Renal pelvis (tissue), 4 donors: ENCODE measurements around the gene TIPIN. TPM values are rescaled to one million over a fixed set of nuclear protein-coding genes. Genes with fewer than 3 reads are reported as not detected.
A peak's percentile ranks its signal among the peaks of the same experiment; 100 is the strongest.
"Not testable (repeated sequence)": the region's sequence is repeated elsewhere in the genome, so short reads cannot be mapped to it uniquely, and the experiment has no call there.

Experiments used
- DNase-seq: peaks from one replicate; pipeline ENCODE4 v3.0.0-alpha.2; 2013
- polyA plus RNA-seq, 3 donors: library from polyadenylated mRNA; unstranded; fragments of 120-200 nt; gene quantifications; one replicate each; pipeline ENCODE4 v1.2.1, GENCODE V29; 2013; ENCODE audit not compliant: insufficient read length in 3 of 3

Gene TIPIN
- polyA plus RNA-seq, 3 donors = 16.0 to 20.7 (median 17.4) TPM

GRCh38 chr15:66387163-66388042 is 30.9 kb upstream of the TIPIN start:
- DNase-seq = peak; percentile 35

GRCh38 chr15:66386204-66387123 is 30.0 kb upstream of the TIPIN start, which contains the start of gene MAP2K1:
Gene MAP2K1, plus strand, starts transcription at chr15:66386912. Its CDS starts 436 bp downstream, at chr15:66387348.
- DNase-seq = peak; percentile 96

GRCh38 chr15:66381376-66381775 is 24.9 kb upstream of the TIPIN start:
- DNase-seq = not testable (repeated sequence)

GRCh38 chr15:66378814-66379430 is 22.4 kb upstream of the TIPIN start:
- DNase-seq = no peak

GRCh38 chr15:66374179-66374578 is 17.7 kb upstream of the TIPIN start:
- DNase-seq = no peak

GRCh38 chr15:66369773-66370651 is 13.5 kb upstream of the TIPIN start:
- peak; percentile 11 for DNase-seq

GRCh38 chr15:66364944-66365528 is 8.6 kb upstream of the TIPIN start:
- DNase-seq = no peak

- no peak for DNase-seq
Measured at GRCh38 chr15:66362776-66363175, 6.3 kb upstream of the TIPIN start.

- DNase-seq = not testable (repeated sequence)
Measured at GRCh38 chr15:66361745-66362460, 5.4 kb upstream of the TIPIN start.

- no peak for DNase-seq
Measured at GRCh38 chr15:66359740-66360139, 3.3 kb upstream of the TIPIN start.

GRCh38 chr15:66356077-66356358 is 467 bp downstream of the TIPIN start:
- no peak for DNase-seq

GRCh38 chr15:66348530-66348929 is 8.0 kb downstream of the TIPIN start:
- not testable (repeated sequence) for DNase-seq

GRCh38 chr15:66328771-66329170 is 27.7 kb downstream of the TIPIN start:
- no peak for DNase-seq

GRCh38 chr15:66327736-66328135 is 28.7 kb downstream of the TIPIN start:
- DNase-seq = no peak

GRCh38 chr15:66326051-66326450 is 30.4 kb downstream of the TIPIN start:
- DNase-seq = no peak

GRCh38 chr15:66323312-66323928 is 33.1 kb downstream of the TIPIN start:
- DNase-seq = no peak

GRCh38 chr15:66312144-66312543 is 44.3 kb downstream of the TIPIN start:
- DNase-seq = no peak

- no peak for DNase-seq
Measured at GRCh38 chr15:66310786-66311185, 45.7 kb downstream of the TIPIN start.

- no peak for DNase-seq
Measured at GRCh38 chr15:66309828-66310227, 46.7 kb downstream of the TIPIN start.

- DNase-seq = no peak
Measured at GRCh38 chr15:66308531-66308930, 48.0 kb downstream of the TIPIN start.
